Esophagus squamous epithelium (tissue), 5 donors: ENCODE results near the gene LNPK. TPM values are rescaled to one million over a fixed set of nuclear protein-coding genes. Genes with fewer than 3 reads are reported as not detected.
"Not testable (repeated sequence)": the region's sequence is repeated elsewhere in the genome, so short reads cannot be mapped to it uniquely, and the experiment has no call there.

Experiments used
- DNase-seq: peaks from one replicate; lab custom pipeline; 2025; lab: John Stamatoyannopoulos, UW
- H3K27ac ChIP-seq, 4 donors: fragments of 200-600 bp; sonication (generic); one replicate each; pipeline ENCODE4 v1.5.1; 2016 to 2019; ENCODE audit warnings: mild to moderate bottlenecking in 1 of 4
- H3K27me3 ChIP-seq, 4 donors: fragments of 200-600 bp; sonication (generic); 1 replicate in 3 of 4; 2 replicates in 1 of 4; pipeline versions ENCODE4 v1.5.1 to v1.6.0; 2017 to 2021; ENCODE audit warnings: antibody characterized with exemption in 1 of 4
- H3K36me3 ChIP-seq, 3 donors: fragments of 200-600 bp; sonication (generic); one replicate each; pipeline ENCODE4 v1.5.1; 2016 to 2019
- H3K4me1 ChIP-seq, 3 donors: fragments of 200-600 bp; sonication (generic); one replicate each; pipeline ENCODE4 v1.5.1; 2017 to 2019
- H3K4me3 ChIP-seq, 4 donors: fragments of 200-600 bp; sonication (generic); 1 replicate in 3 of 4; 2 replicates in 1 of 4; pipeline ENCODE4 v1.5.1; 2016 to 2019; ENCODE audit warnings: mild to moderate bottlenecking in 2 of 4, moderate library complexity in 1 of 4
- H3K9me3 ChIP-seq, 3 donors: fragments of 200-600 bp; sonication (generic); one replicate each; pipeline ENCODE4 v1.5.1; 2016 to 2019
- POLR2A ChIP-seq, 4 donors: fragments of 450-650 bp; IDR thresholded peaks; one replicate each; pipeline ENCODE4 v1.6.1; 2017; ENCODE audit warnings: antibody characterized with exemption in 4 of 4, mild to moderate bottlenecking in 4 of 4, moderate library complexity in 3 of 4
- WGBS, 2 donors: methylation state at CpG; one replicate each; pipeline ENCODE4 v1.1.5; 2018; 5-methylcytosine and 5-hydroxymethylcytosine counted together
- intact Hi-C: fragments of 100-400 bp; cut with DNase I; formaldehyde crosslinking; loops from one replicate; pipeline ENCODE4 v1.15.0; 2022
- total RNA-seq, 4 donors: library from RNA; depleted of rRNA; stranded (reverse); fragments of >200 nt; gene quantifications; one replicate each; pipeline ENCODE4 v1.1.0, GENCODE V29; 2016
- TF ChIP-seq, protein P1 (sequence below), 6 experiments: fragments of 450-650 bp in 4 of 6; fragments of 200-600 bp in 2 of 6; sonication (generic) in 2 of 6; IDR thresholded peaks; one replicate each; pipeline ENCODE4 v1.5.1; 2016 to 2019; ENCODE audit warnings: antibody characterized with exemption in 6 of 6, mild to moderate bottlenecking in 4 of 6, moderate library complexity in 4 of 6
- donor health status: DM: yes; HTN: yes; CAD: no.

Gene LNPK
- total RNA-seq, 4 donors from 2014 or later = 16.3 to 23.5 (median 19.6) TPM

DNA sequence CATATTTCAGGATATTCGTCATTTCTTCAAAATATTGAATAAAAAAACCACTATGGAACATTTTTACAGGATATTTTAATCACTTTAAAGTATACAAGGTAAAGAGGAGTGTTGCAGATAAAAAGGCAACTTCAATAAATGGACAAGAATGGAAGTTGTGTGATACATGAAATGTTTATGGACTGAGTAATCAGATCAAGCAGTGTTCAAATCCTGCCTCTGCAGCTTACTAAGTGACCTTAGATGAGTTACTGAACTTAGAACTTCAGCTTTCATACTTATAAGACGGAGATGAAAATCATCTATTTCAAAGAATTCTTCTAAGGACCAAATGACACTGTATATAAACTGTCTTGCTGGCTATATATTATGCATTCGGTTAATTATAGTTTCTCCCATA, 87.2 kb downstream of the LNPK start:
- peaks cover 0 to 6% (median 0%) of the 10 kb centered on the region in 4 donors for H3K27me3 ChIP-seq
- TF ChIP-seq, protein P1, sequence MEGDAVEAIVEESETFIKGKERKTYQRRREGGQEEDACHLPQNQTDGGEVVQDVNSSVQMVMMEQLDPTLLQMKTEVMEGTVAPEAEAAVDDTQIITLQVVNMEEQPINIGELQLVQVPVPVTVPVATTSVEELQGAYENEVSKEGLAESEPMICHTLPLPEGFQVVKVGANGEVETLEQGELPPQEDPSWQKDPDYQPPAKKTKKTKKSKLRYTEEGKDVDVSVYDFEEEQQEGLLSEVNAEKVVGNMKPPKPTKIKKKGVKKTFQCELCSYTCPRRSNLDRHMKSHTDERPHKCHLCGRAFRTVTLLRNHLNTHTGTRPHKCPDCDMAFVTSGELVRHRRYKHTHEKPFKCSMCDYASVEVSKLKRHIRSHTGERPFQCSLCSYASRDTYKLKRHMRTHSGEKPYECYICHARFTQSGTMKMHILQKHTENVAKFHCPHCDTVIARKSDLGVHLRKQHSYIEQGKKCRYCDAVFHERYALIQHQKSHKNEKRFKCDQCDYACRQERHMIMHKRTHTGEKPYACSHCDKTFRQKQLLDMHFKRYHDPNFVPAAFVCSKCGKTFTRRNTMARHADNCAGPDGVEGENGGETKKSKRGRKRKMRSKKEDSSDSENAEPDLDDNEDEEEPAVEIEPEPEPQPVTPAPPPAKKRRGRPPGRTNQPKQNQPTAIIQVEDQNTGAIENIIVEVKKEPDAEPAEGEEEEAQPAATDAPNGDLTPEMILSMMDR (IDR thresholded peaks at IDR 0.05) = no peak
- no peak for TF ChIP-seq POLR2A (IDR thresholded peaks at IDR 0.05)
- 82 to 84% methylated on average over 3 of the region's 3 CpGs for WGBS, 2 donors
- no peaks in the 10 kb centered on the region for H3K4me1 ChIP-seq
- no peak overlapping the region for H3K27ac ChIP-seq
- no peak overlapping the region for H3K4me3 ChIP-seq
- intact Hi-C loops = no loop called here
- no peaks in the 10 kb centered on the region for H3K36me3 ChIP-seq
- no peaks in the 10 kb centered on the region for H3K9me3 ChIP-seq
- no peak for DNase-seq

DNA sequence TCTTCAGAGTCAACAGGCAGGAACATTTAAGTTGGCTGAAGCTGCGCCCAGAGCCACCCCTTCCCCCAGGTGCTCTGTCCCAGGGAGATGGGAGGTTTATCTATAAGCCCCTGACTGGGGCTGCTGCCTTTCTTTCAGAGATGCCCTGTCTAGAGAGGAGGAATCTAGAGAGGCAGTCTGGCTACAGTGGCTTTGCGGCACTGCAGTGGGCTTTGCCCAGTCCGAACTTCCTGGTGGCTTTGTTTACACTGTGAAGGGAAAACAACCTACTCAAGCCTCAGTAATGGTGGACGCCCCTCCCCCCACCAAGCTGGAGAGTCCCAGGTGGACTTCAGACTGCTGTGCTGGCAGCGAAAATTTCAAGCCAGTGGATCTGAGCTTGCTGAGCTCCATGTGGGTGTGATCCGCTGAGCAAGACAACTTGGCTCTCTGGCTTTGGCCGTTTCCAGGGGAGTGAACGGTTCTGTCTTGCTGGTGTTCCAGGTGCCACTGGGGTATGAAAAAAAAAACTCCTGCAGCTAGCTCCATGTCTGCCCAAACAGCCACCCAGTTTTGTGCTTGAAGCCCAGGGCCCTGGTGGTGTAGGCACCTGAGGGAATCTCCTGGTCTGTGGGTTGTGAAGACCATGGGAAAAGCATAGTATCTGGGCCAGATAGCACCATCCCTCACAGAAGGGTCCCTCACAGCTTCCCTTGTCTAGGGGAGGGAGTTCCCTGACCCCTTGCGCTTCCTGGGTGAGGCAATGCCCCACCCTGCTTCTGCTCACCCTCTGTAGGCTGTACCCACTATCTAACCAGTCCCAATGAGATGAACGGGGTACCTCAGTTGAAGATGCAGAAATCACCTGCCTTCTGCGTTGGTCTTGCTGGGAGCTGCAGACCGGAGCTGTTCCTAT, 88.0 kb downstream of the LNPK start:
- H3K36me3 ChIP-seq, H3K27ac ChIP-seq, intact Hi-C loops, H3K27me3 ChIP-seq, DNase-seq, H3K9me3 ChIP-seq, H3K4me1 ChIP-seq, H3K4me3 ChIP-seq: not testable (repeated sequence)
- WGBS, 2 donors = 75 to 81% methylated on average over 8 to 10 of the region's 12 CpGs

DNA sequence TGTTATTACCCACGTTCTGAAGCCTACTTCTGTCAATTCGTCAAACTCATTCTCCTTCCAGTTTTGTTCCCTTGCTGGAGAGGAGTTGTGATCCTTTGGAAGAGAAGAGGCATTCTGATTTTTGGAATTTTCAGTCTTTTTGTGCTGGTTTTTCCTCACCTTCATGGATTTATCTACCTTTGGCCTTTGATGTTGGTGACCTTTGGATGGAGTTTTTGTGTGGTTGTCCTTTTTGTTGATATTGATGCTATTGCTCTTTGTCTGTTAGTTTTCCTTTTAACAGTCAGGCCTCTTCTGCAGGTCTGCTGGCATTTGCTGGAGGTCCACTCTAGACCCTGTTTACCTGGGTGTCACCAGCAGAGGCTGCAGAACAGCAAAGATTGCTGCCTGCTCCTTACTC, 88.8 kb downstream of the LNPK start:
- H3K36me3 ChIP-seq, H3K27me3 ChIP-seq, DNase-seq, intact Hi-C loops, H3K4me3 ChIP-seq, H3K27ac ChIP-seq, H3K4me1 ChIP-seq, H3K9me3 ChIP-seq: not testable (repeated sequence)
- 48 to 62% methylated on average over 2 of the region's 2 CpGs for WGBS, 2 donors

DNA sequence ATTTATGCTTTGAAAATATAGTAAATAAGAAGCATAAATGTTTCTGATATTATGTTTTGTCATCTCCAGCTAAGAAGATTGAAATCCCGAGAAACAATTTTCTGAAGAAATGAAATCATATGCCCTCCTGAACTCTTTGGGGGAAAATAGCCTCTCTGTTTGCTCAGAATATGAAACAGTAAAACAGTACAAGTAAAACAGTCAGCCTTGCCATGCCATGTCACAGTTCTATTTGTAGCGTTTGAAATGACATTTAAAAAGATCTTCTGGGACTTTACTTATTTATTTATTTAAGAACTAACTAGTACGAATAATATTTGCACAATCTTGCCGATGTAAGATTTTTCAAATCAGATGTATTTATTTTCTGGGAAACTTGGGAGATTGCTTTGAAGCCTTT, 98.0 kb downstream of the LNPK start:
- no peaks in the 10 kb centered on the region for H3K4me1 ChIP-seq
- 30 to 43% methylated on average over 4 of the region's 4 CpGs for WGBS, 2 donors
- H3K9me3 ChIP-seq = no peaks in the 10 kb centered on the region
- no peaks in the 10 kb centered on the region for H3K27me3 ChIP-seq
- H3K27ac ChIP-seq = no peak overlapping the region
- no peak for DNase-seq
- intact Hi-C loops = no loop called here
- TF ChIP-seq POLR2A (IDR thresholded peaks at IDR 0.05) = no peak
- TF ChIP-seq, protein P1 (IDR thresholded peaks at IDR 0.05) = no peak
- H3K36me3 ChIP-seq = no peaks in the 10 kb centered on the region
- H3K4me3 ChIP-seq = no peak overlapping the region

DNA sequence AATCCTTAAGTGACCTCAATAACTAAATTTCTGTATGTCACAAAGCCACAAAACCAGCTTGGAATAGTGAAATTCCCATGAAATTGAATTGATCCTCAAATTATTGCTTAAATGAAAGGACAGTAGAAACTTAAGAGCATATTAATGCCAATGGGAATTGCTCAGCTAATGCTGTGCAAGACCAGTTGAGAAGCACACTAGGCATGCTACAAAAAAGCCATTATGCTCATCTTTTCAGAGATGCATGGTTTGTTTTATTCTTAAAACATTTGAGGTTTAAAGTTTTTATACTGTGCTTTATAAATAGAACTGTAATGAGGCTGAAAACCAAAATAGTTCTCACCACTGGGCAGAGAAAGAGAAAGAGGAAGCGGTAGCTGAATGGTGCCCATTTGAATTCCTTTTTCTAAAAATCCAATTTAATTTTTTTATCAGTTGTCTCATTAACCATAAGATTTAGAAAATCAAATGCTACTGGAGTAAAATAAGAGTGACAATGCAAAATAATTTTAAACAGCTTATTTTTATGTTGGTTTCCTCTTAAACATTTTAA, 98.6 kb downstream of the LNPK start:
- no peaks in the 10 kb centered on the region for H3K27me3 ChIP-seq
- H3K9me3 ChIP-seq = no peaks in the 10 kb centered on the region
- H3K36me3 ChIP-seq = no peaks in the 10 kb centered on the region
- WGBS, 2 donors = 59 to 81% methylated on average over 1 of the region's 1 CpG
- intact Hi-C loops = no loop called here
- DNase-seq = no peak
- no peaks in the 10 kb centered on the region for H3K4me1 ChIP-seq
- H3K27ac ChIP-seq = no peak overlapping the region
- no peak for TF ChIP-seq POLR2A (IDR thresholded peaks at IDR 0.05)
- TF ChIP-seq, protein P1 (IDR thresholded peaks at IDR 0.05) = no peak
- no peak overlapping the region for H3K4me3 ChIP-seq

DNA sequence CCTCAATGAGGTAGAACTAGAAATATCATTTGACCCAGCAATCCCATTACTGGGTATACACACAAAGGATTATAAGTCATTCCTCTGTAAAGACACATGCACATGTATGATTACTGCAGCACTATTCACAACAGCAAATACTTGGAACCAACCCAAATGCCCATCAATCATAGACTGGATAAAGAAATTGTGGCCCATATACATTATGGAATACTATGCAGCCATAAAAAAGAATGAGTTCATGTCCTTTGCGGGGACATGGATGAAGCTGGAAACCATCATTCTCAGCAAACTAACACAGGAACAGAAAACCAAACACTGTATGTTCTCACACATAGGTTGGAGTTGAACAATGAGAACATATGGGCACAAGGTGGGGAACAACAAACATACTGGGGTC, 106.1 kb downstream of the LNPK start:
- H3K27ac ChIP-seq, H3K4me1 ChIP-seq, H3K36me3 ChIP-seq, intact Hi-C loops, H3K27me3 ChIP-seq, H3K4me3 ChIP-seq, DNase-seq, H3K9me3 ChIP-seq: not testable (repeated sequence)
- WGBS, 2 donors = 100% methylated on average over 1 of the region's 1 CpG
